ENCODE measurements around the gene SLC6A5.

The SLC6A5 gene

GRCh38 chr11:20671856-20672546 is 72.6 kb downstream of the SLC6A5 start:
- DNase-seq, result no peak

GRCh38 chr11:20672575-20672974 is 73.2 kb downstream of the SLC6A5 start:
- DNase-seq, result no peak

- no peak for DNase-seq
Observed at GRCh38 chr11:20676658-20677057, 77.2 kb downstream of the SLC6A5 start.

GRCh38 chr11:20688761-20689160 is 89.4 kb downstream of the SLC6A5 start:
- DNase-seq, result no peak

GRCh38 chr11:20707876-20708275 is 108.5 kb downstream of the SLC6A5 start:
- DNase-seq, result no peak
